ENCODE results near the gene LSS.

DNA sequence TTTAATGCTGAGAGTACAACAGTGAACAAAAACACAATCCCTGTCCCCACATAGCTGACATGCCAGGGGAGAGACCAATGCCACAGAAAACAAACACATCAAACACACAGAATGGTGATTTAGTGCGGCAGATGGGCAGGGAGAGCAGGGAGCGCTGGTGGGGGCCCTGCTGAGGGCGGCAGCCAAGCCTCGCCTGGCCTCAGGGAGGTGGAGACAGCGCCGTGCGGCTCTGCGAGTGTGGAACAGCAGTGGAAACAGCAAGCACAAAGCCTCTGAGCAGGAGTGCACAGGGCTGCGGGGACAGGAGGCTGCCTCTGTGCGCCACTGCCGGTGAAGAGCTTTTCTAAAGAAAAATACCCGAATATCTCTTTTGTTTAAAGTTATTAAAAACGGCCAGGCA, 39.8 kb upstream of the LSS start:
- TF ChIP-seq EZH2 (IDR thresholded peaks at IDR 0.05) (no peak), POLR2AphosphoS5 (IDR thresholded peaks at IDR 0.05; ENCODE audit: borderline replicate concordance, low read depth, low read length) (no peak)
